SK-N-MC (cell line): ENCODE measurements around the gene SLC22A13.

Source experiments
- EZH2 ChIP-seq: fragments of 200-600 bp; sonication (generic); IDR thresholded peaks from one replicate; pipeline ENCODE4 v1.6.1; 2017; ENCODE audit warnings: antibody characterized with exemption
- FOXP2 ChIP-seq: optimal IDR thresholded peaks from 2 replicates; pipeline ENCODE3; 2011; ENCODE audit warnings: mild to moderate bottlenecking, moderate library complexity; ENCODE audit not compliant: insufficient read depth; ENCODE audit errors: extremely low read length, control extremely low read depth
- POLR2AphosphoS5 ChIP-seq: IDR thresholded peaks from 2 replicates; pipeline ENCODE4 v1.6.1; 2012; ENCODE audit warnings: mild to moderate bottlenecking, low read depth, low read length, borderline replicate concordance

DNA sequence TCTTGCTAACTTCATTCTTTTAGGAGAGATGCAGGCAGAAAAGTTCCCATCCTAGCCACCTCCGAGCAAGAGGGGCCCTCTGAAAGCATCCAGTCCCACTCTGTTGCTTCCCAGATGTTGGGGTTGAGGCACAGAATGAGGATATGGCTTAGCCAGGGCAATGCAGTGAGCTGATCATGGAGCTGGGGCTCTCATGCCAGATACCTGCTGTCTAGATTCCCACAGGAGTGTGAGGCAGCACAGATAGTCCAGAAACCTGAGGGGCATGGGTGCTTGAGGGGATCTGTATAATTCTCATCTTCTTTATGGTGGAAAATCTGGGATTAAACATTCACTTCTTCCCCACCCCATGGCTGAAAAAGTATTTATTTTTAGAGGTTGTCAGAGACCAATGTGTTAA lies 1.2 kb downstream of the SLC22A13 start:
- TF ChIP-seq EZH2 (no peak), POLR2AphosphoS5 (no peak), FOXP2 (no peak)
